Fibroblast of skin of right biceps (primary cell): Measurements from ENCODE around the gene PRRT1B.
A peak's percentile ranks its signal among the peaks of the same experiment; 100 is the strongest.
"Not testable (repeated sequence)": the region's sequence is repeated elsewhere in the genome, so short reads cannot be mapped to it uniquely, and the experiment has no call there.

Source experiments
- DNase-seq: peaks from one replicate; pipeline ENCODE4 v3.0.0-alpha.2; 2013

PRRT1B gene

DNA sequence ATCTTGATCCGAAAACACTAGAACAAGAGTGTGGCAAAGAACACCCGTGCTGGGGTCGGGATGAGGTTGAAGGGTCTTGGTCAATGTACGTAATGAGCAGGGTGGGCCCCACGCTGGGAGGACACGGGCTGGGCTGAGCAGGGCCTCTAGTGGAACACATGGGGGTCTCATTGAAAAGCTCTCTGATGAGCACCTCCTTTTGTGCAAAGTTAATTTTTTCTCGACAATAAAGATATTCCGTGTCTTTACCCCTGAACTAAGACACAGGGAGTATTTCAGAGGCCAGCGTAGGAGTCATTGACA, 22.3 kb upstream of the PRRT1B start:
- DNase-seq: no peak

DNA sequence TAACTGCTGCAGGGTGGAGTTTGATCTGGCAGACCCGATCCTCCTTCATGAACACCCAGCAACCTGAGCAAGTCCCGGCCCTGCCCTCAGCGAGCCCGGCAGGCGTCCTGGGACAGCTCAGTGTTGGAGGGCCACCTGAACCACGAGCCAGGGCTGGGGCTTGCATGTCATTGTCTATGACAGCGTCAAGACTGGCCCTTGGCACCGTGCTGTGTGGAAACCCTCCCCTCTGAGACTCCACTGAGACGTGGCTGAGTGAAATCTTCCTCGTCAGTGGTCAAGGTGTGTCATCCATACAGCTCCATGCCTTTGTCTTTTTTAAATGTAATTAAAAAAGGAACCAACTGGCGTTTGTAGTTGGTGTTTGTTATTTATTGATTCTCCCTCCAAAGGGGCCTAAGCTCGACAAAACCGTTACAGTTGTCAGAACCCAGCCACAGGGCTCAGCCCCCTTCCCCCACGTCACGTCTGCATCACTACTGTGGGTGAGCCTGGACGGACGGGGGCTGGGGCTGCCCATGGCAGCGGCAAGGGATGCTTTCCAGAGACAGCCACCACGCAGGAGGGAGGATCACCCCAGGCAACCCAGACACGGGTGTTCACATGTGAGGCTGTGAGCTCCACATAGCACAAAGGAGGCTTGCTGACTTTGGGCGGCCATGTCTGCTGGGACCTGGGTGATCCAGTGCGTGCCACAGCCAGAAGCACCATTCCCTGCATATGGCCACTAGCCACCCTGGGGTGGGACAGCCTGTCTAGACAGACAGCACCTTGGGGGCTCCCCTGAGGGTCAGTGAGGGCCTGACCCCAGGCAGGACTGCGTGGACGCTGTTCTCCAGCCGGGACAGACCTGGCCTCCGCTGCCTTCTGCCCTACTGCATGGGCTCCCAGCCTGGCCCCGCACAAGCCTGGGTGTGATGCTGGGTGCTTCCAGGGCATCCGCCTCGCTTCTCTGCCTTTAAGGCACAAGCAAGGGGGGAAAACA, 21.6 kb upstream of the PRRT1B start:
- no peak for DNase-seq

DNA sequence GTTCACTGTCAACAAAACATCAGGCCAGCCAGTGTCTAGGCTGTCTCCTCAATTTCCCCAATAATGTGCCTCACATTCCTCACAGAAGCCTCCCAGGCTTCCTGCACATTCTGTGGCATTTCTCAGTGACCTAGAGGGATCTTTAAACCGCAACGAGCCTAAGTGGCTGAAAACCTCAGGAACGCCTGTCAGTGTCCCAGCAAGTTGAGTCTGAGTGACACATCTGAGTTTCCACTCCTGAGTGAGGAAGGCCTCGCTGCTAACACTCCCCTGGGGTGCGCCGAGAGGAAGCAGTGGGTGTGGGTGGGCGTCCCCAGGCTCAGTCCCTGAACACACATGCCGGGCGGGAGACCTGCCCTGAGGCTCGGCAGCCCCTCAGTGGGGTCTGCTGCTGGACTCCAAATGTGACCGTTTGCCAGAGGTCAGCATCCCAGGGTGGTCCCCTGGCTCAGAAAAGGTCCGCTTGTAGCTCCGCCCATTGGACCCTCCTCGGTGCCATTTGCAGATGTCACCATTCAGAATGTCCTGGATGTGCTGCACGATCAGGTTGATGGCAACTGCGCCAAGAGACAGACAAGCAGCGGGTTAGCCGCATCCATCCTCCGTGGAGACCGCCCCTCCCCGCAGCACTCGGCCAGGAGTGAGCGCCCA, 20.5 kb upstream of the PRRT1B start:
- peak; percentile 58 for DNase-seq

DNA sequence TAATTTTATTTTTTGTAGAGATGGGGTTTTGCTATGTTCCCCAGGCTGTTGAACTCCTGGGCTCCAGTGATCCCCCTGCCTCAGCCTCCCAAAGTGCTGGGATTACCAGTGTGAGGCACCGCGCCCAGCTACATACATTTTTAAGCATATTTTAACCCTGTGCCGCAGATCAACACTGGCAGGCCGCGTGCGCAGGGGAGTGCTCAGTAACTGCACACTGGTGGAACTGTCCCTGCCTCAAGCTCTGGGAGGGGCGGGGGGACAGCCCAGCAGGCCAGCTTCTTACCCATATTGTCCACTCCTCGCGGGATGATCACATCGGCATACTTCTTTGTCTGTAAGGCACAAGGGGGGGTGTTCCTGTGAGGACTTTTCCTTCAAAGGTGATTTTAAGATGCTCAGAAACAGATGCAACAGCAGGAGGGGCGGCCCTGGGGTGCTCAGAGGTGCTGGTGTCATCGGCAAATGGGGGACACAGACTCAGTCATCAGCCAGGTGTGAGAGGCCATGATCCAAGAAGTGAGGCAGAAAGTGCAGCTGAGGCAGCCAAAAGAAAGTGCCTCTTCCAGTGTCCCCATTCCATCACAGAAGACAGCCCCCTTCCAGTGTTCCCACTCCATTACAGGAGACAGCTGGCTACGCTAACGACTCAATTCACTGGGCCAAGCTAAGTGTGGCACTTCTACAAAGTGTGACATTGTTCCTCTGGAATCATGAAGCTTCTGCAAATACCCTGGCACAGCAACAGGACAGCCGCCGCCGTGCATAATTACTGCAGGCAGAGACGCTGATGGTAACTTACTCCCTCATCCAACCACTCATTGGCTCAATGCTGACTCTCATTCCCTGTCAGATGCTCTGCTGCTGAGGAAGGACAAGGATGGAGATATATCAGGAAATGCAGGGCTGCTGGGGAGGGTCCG, 19.4 kb upstream of the PRRT1B start:
- no peak for DNase-seq

DNA sequence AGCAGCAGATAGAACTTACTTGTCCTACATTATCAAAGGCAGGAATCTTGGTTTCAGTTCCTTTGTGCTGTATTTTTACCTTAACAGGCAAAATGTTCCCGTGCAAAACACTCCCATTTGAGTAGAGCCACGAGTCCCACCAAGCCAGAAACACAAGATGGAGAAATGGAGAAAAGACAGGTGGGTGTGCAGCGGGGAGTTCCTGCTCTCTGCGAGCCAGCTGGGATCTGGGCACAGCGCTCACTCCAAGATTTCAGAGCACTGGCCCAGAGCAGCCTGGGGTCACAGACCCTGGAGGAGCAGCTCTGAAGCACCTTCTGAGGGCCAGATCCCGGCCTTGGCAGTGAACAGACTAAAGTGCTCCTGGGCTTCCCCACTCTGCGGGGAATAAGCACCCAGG, 17.1 kb upstream of the PRRT1B start:
- no peak for DNase-seq

DNA sequence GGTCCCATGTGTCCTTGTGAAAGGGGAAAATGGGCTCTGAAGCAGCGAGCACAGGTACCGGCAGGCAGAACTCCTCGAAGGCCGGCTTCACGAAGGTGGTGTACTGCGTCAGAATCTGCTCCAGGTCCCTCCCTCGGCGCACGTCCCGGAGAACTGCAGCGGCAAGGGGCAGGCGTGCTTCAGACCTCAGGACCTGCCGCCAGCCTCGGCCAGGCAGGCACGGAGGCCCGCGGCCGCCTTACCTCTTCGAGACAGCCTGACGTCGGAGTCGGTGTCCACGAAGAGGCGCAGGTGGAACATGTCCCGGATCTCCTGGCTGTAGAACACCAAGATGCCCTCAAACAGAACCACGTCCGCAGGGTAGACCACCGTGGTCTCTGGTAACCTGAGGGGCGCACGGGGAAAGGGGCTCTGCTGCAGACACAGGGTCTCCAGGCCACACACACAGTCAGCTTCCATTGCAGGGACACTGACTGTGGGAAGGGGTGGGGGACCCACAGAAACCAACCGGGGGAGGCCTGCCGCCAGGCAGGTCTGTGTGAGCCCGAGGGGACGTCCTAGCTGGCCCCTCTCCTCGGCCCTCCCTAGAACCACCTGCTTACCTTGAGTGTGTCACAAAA, 16.3 kb upstream of the PRRT1B start:
- DNase-seq: no peak

DNA sequence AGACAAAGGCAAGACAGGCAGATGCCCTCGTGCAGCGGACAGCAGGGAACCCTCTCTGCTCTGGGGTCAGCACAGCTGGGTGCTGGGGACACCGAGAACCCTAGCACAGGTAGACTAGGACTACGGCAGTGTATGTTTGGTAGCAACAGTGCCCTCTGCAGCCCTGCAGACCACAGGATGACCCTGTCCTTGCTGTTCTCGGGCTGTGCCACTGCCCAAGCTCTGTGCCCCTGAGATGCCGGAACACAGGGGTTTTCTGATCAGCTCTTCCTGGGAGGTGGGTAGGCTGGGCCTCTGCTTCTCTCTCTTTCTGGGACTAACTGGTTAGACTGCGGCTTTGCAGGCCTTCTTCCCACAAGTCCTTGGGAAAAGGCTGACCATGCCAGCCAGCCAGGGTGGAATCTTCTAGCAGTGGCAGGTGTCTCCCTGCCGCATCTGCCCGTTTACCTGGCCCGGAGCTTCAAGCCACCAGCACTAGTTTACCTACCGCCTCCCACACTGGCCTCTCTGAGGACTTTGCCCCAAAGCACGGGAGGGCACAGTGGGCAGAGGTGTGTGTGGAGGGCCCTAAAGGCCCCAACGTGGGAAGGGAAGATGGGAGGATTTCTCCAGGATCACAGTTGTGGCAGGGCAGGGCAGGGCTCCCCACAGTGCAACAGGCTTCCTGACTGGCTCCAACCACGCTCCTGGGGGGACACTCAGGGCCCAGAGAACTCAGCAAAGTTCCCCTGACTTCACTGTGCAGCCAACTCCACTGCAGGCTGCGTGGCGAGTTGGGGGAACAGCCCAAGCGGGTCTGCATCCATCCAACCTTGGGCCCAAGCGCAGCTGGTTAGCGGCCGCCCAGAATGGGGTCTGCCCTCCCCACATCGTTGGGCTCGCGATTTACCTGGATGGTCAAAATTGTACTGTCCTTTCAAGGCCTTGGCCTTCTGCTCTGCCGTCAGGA, 15.5 kb upstream of the PRRT1B start:
- DNase-seq: no peak

DNA sequence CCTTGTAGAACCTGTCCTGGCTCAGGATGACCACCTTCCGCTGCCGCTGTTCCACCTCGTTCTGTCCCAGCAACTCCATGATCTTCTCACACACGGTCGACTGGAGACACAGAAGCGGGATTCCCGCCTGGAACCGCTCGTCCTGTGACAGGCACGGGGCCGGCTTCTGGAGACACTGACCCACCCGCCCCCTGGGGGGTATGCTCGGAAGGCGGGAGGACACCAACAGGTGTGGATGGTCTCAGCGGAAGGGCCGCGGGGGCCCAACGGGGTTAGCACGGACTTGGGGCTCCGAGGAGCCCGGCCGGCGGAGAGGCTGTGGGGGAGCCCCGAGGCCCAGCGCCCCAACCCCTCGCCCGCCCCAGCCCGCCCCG, 14.8 kb upstream of the PRRT1B start:
- peak; percentile 30 for DNase-seq

DNA sequence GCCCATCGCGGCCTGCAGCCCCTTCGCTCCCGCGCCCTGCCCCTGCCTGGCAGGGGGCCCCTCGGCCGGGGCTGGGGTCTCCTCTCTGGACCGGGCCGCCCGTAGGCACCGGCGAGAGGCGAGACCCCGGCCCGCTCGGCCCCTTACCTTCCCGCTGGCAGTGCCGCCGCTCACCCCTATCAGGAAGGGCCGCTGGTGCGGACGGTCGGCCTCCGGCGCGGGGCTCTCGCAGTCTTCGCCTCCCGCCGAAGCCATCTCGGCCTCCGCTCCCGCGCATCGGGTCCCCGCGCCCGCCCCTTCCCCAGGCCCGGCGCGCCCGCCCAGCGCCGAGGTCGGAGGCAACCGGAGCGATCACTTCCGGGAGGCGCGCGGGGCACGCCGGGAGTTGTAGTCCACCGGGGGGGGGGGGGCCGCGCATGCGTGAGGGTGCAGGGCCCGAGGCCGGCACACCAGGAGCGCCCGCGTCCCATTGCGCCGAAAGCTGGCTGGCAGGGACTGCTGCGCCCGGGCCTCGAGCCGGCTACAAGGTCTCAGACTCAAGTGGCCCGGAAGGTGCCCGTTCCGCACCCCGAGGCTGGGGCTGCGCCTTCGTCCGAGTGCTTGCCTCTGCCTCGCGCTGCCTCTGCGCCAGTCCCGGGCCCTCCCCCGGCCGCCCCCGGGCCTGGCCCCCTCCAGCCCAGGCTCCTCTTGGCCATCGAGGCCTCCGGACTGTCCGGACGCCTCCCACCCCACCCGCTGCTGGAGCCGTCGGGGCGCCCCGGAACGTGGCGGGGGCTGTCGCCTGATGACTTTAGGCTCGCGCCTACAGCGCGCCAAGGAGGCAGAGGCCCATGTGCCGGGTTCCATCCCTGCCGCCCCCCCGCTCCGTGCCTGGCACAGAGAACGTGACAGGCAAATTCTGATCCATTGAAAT, 14.1 kb upstream of the PRRT1B start, which contains the start of gene UCK1:
Gene UCK1, minus strand, starts transcription at position 344 of the 913 bp plus-strand sequence. Its CDS starts 89 bp downstream, at position 255.
- DNase-seq: peak; percentile 81

DNA sequence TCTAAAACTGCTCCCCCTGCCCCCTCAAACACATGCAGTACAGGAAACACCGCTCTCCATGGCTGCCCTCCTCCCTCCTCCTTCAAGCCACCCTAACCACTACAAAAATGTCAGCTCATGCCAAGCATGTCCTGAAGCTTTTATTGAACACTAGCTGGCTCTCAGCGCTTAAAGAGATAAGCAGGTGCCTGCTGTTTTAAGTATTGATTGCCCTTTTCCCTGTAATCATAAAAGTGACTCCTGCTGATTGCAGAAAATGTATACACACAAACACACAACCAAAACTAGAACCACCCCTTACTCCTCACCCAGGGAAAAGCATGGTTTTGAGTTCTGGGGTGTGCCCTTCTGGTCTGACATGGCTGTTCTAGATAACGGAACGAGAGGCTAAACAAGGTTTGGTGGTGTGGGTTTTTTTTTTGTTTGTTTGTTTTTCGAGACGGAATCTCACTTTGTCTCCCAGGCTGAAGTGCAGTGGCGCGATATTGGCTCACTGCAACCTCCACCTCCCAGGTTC, 10.5 kb upstream of the PRRT1B start:
- DNase-seq: no peak

DNA sequence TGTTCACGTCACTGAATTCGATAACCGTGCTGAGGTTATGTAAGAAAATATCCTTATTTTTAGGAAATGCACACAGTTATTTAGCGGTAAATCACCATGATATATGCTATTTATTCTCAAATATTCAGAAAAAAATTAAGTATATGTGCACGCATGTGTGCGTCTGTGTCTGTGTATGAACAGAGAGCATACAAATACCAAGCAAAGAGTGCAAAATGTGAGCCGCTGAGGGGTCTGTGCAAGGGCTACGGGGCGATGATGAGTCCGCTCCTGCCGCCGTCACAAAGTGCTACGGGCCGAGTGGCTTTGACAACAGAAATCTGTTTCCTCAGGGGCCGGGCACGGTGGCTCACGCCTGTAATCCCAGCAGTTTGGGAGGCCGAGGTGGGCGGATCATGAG, 7.4 kb upstream of the PRRT1B start:
- DNase-seq: no peak

DNA sequence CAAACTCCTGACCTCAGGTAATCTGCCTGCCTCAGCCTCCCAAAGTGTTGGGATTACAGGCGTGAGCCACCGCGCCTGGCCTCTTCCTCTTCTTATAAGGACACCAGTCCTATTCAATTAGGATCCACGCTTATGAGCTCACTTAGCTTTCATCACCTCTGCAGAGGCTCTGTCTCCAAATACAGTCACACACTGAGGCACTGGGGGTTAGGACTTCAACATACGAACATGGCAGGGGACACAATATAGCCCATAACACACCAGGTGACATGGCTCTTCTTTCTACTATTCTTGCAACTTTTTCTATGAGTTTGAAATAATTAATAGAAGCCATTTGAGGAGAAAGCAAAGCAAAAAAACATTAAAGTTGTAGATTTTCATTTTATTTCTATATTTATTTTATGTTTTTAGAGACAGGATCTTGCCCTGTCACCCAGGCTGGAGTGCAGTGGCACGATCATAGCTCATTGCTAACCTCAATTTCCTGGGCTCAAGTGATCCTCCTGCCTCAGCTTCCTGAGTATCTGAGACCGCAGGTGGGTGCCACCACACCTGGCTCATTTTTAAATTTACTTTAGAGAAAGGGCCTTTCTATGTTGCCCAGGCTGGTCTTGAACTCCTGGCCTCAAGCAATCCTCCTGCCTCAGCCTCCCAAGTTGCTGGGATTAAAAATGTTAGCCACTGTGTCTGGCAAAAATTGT, 6.0 kb upstream of the PRRT1B start:
- no peak for DNase-seq

DNA sequence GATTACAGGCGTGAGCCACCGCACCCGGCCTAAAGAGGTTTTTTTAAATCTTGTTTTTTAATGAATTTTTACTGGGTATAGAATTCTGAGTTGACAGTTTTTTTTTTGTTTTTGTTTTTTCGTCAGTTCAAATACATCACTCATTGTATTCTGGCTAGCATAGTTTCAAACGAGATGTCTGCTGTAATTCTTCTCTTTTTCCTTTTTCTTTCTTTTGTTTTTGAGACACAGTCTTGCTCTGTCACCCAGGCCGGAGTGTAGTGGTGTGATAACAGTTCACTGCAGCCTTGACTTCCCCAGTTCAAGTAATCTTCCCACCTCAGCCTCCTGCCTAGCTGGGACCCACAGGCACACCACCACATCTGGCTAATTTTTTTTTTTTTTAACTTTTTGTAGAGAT, 2.2 kb upstream of the PRRT1B start:
- no peak for DNase-seq

DNA sequence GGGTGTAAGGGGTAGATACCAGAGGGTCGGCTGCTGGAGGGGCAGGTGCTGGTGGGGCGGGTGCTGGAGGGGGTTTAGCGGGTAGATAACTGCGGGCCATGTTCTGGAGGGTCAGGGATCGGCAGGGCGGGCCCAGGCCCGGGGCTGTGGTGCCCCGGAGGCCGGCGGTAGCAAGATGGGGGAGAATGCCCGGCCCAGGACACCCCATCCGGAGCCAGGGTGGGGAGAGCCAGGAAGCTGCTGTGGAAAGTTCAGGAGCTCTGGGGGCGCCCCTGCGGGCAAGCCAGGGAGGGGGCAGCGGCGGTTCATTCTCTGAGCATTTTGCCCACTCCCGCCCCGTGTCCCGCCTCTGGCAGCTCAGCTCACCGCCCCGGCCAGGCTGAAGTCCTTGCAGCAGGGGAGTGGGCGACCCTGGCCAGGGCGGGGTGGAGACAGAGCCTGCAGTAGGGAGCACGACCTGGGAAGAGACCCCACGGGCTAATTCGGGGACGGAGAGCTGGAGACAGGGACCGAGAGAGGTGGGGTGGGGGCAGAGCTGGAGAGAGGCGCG, 538 bp downstream of the PRRT1B start:
- DNase-seq: no peak

DNA sequence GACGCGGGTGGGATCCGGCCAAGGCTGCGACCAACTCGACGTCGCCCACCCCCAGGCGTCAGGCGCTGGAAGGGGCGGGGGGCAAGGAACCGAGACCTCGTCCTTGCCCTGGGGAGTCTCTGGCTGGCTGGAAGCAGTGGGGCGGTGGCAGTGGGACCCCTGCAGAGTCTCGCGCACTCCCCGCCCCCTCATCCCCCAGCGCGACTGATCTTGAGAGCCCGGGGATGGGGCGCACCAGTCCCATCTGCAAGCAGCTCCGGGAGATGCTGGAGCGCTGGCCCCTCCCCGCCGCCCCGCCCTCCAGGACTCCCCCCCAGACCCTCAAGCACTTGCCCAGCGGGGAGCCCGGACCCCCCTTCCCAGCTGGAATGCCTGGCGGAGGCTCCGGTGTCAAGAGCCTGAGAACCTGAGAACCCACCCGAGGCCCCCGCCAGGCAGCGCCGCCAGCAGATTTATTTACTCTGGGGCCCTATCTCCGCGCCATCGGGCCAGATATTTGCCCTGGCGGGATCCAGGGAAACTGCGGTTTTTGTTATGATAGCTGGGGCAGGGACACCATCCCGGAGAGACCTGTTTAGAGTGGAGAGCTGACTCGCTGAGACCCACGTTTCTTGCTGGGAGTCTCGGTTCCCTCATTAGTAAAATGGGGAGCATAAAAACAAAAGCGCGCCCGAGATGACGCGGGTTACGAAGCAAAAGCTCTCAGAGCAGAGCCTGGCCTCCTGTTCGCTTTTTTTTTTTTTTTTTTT, 1.2 kb downstream of the PRRT1B start:
- peak; percentile 15 for DNase-seq

DNA sequence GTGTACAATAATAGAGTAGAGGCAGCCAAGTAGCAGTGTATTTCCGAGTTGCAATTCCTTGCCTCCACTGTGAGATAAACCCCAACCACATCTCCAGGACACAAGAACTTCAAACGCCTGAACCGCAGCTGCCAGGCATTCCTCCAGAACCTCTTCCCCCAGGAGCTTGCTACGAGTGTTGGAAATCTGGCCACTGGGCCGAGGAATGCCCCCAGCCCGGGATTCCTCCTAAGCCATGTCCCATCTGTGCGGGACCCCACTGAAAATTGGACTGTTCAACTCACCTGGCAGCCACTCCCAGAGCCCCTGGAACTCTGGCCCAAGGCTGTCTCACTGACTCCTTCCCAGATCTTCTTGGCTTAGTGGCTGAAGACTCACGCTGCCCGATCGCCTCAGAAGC, 3.9 kb downstream of the PRRT1B start:
- not testable (repeated sequence) for DNase-seq

DNA sequence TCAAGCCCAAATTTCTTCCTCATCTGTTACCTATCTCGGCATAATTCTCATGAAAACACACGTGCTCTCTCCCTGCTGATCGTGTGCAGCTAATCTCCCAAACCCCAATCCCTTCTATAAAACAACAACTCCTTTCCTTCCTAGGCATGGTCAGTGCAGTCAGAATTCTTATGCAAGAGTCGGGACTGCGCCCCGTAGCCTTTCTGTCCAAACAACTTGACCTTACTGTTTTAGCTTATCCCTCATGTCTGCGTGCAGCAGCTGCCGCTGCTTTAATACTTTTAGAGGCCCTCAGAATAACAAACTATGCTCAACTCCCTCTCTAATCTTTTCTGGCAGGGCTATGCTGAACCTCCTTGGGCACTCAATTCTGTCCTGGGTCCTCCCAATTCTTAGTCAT, 5.1 kb downstream of the PRRT1B start:
- DNase-seq: not testable (repeated sequence)

DNA sequence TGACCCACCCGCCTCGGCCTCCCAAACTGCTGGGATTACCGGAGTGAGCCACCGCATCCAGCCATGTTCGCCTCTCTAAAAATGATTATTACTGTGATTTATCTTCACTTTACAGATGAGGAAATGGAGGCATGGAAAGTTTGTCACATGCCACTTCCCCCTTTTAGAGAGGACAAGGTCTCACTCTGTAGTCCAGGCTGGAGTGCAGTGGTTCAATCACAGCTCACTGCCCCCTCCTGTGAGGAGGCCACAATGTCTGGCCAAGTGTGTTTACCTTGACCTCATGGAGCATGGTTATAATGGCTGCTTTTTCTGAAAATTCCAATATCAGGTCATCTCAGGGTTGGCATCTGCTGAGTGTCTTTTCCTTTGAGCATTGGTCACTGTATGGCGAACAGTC, 6.7 kb downstream of the PRRT1B start:
- no peak for DNase-seq
